Uterus (tissue), 2 donors: ENCODE results near the gene AMPD2.

Source experiments
- POLR2A ChIP-seq, 2 donors: fragments of 450-650 bp; IDR thresholded peaks; one replicate each; pipeline ENCODE4 v1.6.1; 2016; ENCODE audit warnings: antibody characterized with exemption in 2 of 2, mild to moderate bottlenecking in 1 of 2, moderate library complexity in 1 of 2
- TF ChIP-seq, protein P1 (sequence below), 4 experiments: fragments of 200-600 bp in 2 of 4; fragments of 450-650 bp in 2 of 4; sonication (generic) in 2 of 4; IDR thresholded peaks; one replicate each; pipeline ENCODE4 v1.5.1; 2016 to 2019; ENCODE audit warnings: antibody characterized with exemption in 4 of 4, mild to moderate bottlenecking in 2 of 4, moderate library complexity in 1 of 4

DNA sequence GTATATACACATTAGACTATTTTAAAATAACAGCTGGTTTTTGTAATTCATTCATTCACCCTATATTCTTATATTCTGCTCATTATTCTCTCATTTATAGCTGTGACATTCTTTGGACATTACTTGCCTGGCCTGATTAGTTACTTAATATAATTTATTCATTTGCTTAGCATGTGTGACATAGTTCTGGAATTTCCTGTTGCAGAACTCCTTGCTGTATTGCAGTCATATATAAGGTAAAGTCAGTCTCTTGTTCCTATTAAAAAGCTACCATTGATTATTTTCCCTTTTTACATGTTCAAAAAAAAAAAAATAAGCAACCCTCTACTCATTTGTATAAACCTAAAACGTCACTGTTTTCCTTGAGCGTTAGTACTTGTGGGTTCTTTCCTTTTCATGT, 24.1 kb upstream of the AMPD2 start:
- TF ChIP-seq, protein P1, sequence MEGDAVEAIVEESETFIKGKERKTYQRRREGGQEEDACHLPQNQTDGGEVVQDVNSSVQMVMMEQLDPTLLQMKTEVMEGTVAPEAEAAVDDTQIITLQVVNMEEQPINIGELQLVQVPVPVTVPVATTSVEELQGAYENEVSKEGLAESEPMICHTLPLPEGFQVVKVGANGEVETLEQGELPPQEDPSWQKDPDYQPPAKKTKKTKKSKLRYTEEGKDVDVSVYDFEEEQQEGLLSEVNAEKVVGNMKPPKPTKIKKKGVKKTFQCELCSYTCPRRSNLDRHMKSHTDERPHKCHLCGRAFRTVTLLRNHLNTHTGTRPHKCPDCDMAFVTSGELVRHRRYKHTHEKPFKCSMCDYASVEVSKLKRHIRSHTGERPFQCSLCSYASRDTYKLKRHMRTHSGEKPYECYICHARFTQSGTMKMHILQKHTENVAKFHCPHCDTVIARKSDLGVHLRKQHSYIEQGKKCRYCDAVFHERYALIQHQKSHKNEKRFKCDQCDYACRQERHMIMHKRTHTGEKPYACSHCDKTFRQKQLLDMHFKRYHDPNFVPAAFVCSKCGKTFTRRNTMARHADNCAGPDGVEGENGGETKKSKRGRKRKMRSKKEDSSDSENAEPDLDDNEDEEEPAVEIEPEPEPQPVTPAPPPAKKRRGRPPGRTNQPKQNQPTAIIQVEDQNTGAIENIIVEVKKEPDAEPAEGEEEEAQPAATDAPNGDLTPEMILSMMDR (IDR thresholded peaks at IDR 0.05), result no peak
- no peak for TF ChIP-seq POLR2A (IDR thresholded peaks at IDR 0.05)
